ENCODE data around the gene RMND1. TPM values are rescaled to one million over a fixed set of nuclear protein-coding genes. Genes with fewer than 3 reads are reported as not detected.

Gene RMND1, protein sequence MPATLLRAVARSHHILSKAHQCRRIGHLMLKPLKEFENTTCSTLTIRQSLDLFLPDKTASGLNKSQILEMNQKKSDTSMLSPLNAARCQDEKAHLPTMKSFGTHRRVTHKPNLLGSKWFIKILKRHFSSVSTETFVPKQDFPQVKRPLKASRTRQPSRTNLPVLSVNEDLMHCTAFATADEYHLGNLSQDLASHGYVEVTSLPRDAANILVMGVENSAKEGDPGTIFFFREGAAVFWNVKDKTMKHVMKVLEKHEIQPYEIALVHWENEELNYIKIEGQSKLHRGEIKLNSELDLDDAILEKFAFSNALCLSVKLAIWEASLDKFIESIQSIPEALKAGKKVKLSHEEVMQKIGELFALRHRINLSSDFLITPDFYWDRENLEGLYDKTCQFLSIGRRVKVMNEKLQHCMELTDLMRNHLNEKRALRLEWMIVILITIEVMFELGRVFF
- 10 to 100 TPM; 18.4 to 31.8 (median 27.0) TPM for total RNA-seq

DNA sequence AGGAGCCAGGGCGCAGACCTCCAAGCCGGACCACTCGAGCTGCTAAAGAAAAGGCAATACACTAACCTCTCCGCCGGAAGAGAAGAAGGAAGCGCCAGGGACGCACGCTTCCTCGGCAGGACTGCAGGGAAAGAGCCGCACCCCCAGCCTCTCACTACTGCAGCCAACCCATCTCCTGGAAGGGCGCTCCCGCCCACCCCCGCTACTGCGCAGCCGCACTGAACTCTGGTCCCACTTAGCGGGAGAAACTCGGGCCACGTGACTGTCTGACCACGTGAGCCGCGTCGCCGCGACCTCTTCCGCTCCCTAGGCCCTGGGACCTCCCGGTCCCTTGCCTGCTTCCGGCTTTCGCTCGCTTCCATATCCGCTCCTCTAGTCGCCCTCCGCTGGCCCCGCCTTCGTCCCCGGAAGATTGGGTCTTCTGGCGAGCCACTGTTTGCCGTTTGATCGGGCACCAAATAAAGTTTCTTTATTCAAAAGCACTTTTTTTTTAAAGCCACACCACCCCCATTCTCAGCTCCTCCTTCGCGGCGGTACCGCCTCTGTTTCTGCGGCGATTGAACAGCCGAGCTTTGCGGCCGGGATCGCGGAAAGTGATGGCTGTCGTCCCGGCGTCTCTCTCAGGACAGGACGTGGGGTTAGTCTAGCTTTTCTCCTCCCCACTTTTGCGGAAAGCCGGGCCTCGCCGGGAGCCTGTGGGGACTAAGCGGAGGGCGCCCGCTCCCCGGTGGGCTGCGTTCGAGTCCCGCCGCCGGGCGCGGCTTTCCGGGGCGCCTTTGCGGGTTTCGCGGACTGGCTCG is at the start of gene RMND1:
Gene RMND1, minus strand, starts transcription at position 177 of the 800 bp plus-strand sequence. CDS start 6,315 bp downstream, outside the sequence.
- DNase-seq (ENCODE audit: low spot score in 2 of 2): peak; percentile 98 to 99
- no peaks in the 10 kb centered on the region for H3K36me3 ChIP-seq
- peaks cover 0 to 30% (median 16%) of the 10 kb centered on the region in 4 donors for H3K4me1 ChIP-seq
- peak; percentile 97 for TF ChIP-seq EP300 (IDR thresholded peaks at IDR 0.05)
- TF ChIP-seq POLR2A (IDR thresholded peaks at IDR 0.05): peak; percentile 56 to 61
- TF ChIP-seq, protein P1, sequence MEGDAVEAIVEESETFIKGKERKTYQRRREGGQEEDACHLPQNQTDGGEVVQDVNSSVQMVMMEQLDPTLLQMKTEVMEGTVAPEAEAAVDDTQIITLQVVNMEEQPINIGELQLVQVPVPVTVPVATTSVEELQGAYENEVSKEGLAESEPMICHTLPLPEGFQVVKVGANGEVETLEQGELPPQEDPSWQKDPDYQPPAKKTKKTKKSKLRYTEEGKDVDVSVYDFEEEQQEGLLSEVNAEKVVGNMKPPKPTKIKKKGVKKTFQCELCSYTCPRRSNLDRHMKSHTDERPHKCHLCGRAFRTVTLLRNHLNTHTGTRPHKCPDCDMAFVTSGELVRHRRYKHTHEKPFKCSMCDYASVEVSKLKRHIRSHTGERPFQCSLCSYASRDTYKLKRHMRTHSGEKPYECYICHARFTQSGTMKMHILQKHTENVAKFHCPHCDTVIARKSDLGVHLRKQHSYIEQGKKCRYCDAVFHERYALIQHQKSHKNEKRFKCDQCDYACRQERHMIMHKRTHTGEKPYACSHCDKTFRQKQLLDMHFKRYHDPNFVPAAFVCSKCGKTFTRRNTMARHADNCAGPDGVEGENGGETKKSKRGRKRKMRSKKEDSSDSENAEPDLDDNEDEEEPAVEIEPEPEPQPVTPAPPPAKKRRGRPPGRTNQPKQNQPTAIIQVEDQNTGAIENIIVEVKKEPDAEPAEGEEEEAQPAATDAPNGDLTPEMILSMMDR (IDR thresholded peaks at IDR 0.05): peak in 1 of 5 experiments; percentile 47
- WGBS, 2 donors: 0 to 1% methylated on average over 48 to 74 of the region's 74 CpGs
- no peaks in the 10 kb centered on the region for H3K27me3 ChIP-seq
- H3K27ac ChIP-seq: peak within 1 kb of the TSS; percentile 84 to 97 (median 96)
- no peaks in the 10 kb centered on the region for H3K9me3 ChIP-seq
- H3K4me3 ChIP-seq: peak within 1 kb of the TSS; percentile 73 to 97 (median 90)

DNA sequence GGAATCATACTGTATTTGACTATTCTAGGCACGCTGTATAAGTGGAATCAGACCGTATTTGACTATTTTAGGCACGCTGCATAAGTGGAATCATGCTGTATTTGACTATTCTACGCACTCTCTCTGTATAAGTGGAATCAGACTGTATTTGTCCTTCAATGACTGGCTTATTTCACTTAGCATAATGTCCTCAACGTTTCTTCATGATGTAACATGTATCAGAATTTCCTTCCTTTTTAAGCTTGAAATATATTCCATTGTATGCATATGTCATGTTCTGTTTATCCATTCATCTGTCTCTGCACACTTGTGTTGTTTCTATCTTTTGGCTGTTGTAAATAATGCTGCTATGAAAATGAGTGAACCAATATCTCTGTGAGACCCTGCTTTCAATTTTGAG is 47.6 kb upstream of the RMND1 start:
- peaks cover 0 to 3% of the 10 kb centered on the region in 2 donors for H3K27me3 ChIP-seq
- no peak for TF ChIP-seq EP300 (IDR thresholded peaks at IDR 0.05)
- TF ChIP-seq, protein P1 (IDR thresholded peaks at IDR 0.05): no peak
- TF ChIP-seq POLR2A (IDR thresholded peaks at IDR 0.05): no peak
- no peak overlapping the region for H3K27ac ChIP-seq
- H3K36me3 ChIP-seq: no peaks in the 10 kb centered on the region
- H3K9me3 ChIP-seq: no peaks in the 10 kb centered on the region
- peaks cover 0 to 10% (median 0%) of the 10 kb centered on the region in 4 donors for H3K4me1 ChIP-seq
- no peak overlapping the region for H3K4me3 ChIP-seq
- 64 to 79% methylated on average over 4 to 5 of the region's 5 CpGs for WGBS, 2 donors
- no peak for DNase-seq (ENCODE audit: low spot score in 2 of 2)

DNA sequence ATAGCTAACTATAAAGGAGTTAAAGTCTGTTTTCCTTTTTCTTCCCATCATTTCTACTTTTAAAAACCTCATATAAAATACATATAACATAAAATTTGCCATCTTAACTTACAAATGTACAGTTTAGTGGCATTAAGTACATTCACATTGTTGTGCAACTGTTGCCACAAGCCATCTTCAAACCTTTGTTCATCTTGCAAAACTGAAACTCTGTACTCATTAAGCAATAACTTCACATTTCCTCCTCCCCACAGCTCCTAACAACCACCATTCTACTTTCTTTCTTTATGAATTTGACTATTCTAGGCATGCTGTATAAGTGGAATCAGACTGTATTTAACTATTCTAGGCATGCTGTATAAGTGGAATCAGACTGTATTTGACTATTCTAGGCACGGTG is 46.4 kb upstream of the RMND1 start:
- Histone ChIP-seq H3K27ac (no peak overlapping the region), H3K27me3 (peaks cover 0 to 3% of the 10 kb centered on the region in 2 donors), H3K4me3 (no peak overlapping the region), H3K4me1 (peaks cover 0 to 18% (median 0%) of the 10 kb centered on the region in 4 donors), H3K9me3 (no peaks in the 10 kb centered on the region), H3K36me3 (no peaks in the 10 kb centered on the region)
- TF ChIP-seq EP300 (IDR thresholded peaks at IDR 0.05): peak in 1 of 2 donors; percentile 63
- TF ChIP-seq, protein P1 (IDR thresholded peaks at IDR 0.05): no peak
- no peak for DNase-seq (ENCODE audit: low spot score in 2 of 2)
- 74 to 75% methylated on average over 1 of the region's 1 CpG for WGBS, 2 donors

DNA sequence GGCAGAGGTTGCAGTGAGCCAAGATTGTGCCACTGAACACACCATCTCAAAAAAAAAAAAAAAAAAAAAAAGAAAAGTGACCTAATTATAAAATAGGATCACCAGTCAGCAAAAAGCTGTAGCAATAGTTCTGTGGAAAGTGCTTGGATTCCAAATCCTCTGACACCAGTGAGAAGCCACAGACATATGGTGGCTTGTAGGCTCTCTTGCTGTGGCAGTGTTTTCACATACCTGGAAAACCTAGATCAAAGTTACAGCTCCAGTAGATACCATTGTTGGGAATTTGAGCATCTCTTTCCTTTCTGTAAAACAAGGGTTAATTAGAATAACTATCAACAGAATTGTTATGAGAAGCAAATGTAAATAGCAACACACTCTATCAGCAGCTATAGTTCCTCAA is 46.0 kb upstream of the RMND1 start:
- no peak for DNase-seq (ENCODE audit: low spot score in 2 of 2)
- H3K4me3 ChIP-seq: no peak overlapping the region
- H3K4me1 ChIP-seq: peaks cover 0 to 22% (median 0%) of the 10 kb centered on the region in 4 donors
- no peaks in the 10 kb centered on the region for H3K36me3 ChIP-seq
- H3K27ac ChIP-seq: no peak overlapping the region
- TF ChIP-seq, protein P1 (IDR thresholded peaks at IDR 0.05): no peak
- TF ChIP-seq POLR2A (IDR thresholded peaks at IDR 0.05) (no peak), EP300 (IDR thresholded peaks at IDR 0.05) (no peak)
- no peaks in the 10 kb centered on the region for H3K9me3 ChIP-seq
- H3K27me3 ChIP-seq: peaks cover 0 to 3% of the 10 kb centered on the region in 2 donors
